Subcutaneous adipose tissue (tissue), 4 donors: ENCODE results near the gene ACTR8. TPM values are rescaled to one million over a fixed set of nuclear protein-coding genes. Genes with fewer than 3 reads are reported as not detected.

Source experiments
- total RNA-seq, 4 donors: library from RNA; depleted of rRNA; stranded (reverse); fragments of >200 nt; gene quantifications; one replicate each; pipeline ENCODE4 v1.1.0, GENCODE V29; 2016
- TF ChIP-seq, protein P1 (sequence below): fragments of 450-650 bp; IDR thresholded peaks from one replicate; pipeline ENCODE4 v1.5.1; 2016; ENCODE audit warnings: low read depth, mild to moderate bottlenecking, control low read depth, antibody characterized with exemption, moderate library complexity

ACTR8 gene
- total RNA-seq, 4 donors from 2014 or later: 11.7 to 28.9 (median 25.0) TPM

- TF ChIP-seq, protein P1, sequence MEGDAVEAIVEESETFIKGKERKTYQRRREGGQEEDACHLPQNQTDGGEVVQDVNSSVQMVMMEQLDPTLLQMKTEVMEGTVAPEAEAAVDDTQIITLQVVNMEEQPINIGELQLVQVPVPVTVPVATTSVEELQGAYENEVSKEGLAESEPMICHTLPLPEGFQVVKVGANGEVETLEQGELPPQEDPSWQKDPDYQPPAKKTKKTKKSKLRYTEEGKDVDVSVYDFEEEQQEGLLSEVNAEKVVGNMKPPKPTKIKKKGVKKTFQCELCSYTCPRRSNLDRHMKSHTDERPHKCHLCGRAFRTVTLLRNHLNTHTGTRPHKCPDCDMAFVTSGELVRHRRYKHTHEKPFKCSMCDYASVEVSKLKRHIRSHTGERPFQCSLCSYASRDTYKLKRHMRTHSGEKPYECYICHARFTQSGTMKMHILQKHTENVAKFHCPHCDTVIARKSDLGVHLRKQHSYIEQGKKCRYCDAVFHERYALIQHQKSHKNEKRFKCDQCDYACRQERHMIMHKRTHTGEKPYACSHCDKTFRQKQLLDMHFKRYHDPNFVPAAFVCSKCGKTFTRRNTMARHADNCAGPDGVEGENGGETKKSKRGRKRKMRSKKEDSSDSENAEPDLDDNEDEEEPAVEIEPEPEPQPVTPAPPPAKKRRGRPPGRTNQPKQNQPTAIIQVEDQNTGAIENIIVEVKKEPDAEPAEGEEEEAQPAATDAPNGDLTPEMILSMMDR: no peak
These were observed 52.3 kb downstream of the ACTR8 start for GRCh38 chr3:53829605-53830004.

GRCh38 chr3:53828581-53828980 lies 53.4 kb downstream of the ACTR8 start:
- TF ChIP-seq, protein P1: no peak

- TF ChIP-seq, protein P1: no peak
These were observed 55.9 kb downstream of the ACTR8 start for GRCh38 chr3:53826048-53826447.

DNA sequence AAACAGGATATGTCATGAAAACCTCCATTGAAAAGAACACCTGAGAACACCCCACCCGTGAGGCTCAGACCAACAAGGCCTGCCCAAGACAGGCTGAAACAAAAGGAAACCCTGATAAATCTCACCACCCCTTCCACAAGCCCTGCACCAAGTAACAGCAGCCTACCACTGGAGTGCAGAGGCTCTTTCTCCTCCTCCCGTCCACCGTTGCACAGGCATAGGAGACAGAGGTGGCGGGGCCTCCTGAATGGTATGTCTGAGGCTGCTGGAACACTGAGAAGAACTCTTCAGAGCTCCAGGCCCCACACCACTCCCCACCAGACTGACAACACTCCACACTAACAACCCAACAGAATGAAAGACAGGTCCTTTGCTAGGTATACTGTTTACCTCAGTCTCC lies 57.2 kb downstream of the ACTR8 start:
- TF ChIP-seq, protein P1: no peak

- TF ChIP-seq, protein P1: no peak
These were observed 57.8 kb downstream of the ACTR8 start for GRCh38 chr3:53823956-53824657.

DNA sequence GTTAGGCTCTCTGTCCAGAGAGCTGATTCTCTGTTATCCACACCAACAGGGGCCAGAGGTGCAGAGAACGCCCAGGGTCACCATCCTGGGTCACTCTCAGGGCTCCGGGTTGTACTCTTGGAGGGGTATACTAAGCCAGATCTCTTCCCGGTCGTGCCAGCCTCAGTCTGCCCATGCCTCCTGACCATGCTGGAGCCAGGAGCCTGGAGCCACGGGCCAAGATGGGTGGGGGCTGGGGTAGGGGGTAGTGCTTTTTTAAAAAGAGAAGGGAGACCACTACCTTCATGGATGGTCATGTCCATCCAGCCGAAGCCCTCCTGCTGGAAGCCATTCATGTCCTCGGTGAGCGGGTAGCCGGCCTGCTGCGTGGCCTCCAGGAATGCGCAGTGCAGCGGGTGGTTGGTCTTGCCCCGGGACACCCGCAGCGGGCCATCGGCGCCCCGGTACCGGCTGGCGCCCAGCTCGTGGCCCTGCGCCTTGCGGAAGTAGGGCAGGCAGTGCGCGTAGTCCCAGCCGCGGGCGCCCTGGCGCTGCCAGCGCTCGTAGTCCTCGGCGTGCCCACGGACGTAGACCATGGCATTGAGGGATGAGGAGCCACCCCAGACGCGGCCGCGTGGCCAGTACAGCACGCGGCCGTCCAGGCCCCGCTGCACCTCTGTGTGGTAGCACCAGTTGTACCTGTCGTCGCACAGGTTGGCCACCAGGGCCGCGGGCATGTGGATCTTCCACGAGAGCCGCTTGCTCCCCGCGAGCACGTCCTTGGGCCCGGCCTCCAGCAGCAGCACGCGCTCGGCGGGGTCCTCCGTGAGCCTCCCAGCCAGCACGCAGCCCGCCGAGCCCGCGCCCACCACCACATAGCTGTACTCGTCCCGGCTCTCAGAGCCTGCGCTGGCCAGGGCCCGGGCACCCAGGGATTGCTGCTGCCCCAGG lies 58.7 kb downstream of the ACTR8 start:
- TF ChIP-seq, protein P1: no peak

- TF ChIP-seq, protein P1: no peak
These were observed 59.6 kb downstream of the ACTR8 start for GRCh38 chr3:53822331-53822741.
